ENCODE measurements around the gene CD163L1. TPM values are rescaled to one million over a fixed set of nuclear protein-coding genes. Genes with fewer than 3 reads are reported as not detected.
"Not testable (repeated sequence)": the region's sequence is repeated elsewhere in the genome, so short reads cannot be mapped to it uniquely, and the experiment has no call there.

The CD163L1 gene
- total RNA-seq, 1 donor from 2014 or later: 3.0 TPM

- DNase-seq (ENCODE audit: missing footprints) (no peak), ATAC-seq (no peak)
- intact Hi-C loops (cut with DNase I): no loop called here
Observed at GRCh38 chr12:7346551-7347225, 97.3 kb downstream of the CD163L1 start.

DNA sequence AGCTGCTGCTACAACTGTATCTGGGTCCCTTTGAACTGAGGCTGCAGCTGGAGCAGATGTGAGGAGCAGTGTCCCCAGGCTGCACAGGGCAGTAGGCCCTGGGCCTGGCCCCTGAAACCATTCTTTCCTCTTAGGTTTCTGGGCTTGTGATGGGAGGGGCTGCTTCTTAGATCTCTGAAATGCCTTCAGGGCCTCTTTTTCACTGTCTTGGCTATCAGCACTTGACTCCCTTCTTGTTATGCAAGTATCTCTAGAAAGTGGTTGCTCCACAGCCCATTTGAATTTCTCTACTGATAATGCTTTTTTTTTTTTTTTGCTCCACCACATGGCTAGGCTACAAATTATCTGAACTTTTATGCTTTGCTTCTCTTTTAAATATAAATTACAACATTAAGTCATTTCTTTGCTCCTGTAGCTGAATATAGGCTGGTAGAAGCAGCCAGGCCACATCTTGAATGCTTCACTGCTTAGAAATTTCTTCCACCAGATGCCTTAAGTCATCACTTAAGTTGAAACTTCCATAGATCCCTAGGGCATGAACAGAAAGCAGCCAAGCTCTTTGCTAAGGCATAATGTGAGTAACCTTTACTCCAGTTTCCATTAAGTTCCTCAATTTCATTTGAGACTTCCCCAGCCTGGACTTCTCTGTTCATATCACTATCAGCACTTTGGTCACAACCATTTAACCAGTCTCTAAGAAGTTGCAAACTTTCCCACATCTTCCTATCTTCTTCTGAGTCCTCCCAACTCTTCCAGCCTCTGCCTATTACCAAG is 98.9 kb downstream of the CD163L1 start:
- intact Hi-C loops (cut with DNase I): no loop called here
- ATAC-seq: no peak
- DNase-seq (ENCODE audit: missing footprints): no peak

DNA sequence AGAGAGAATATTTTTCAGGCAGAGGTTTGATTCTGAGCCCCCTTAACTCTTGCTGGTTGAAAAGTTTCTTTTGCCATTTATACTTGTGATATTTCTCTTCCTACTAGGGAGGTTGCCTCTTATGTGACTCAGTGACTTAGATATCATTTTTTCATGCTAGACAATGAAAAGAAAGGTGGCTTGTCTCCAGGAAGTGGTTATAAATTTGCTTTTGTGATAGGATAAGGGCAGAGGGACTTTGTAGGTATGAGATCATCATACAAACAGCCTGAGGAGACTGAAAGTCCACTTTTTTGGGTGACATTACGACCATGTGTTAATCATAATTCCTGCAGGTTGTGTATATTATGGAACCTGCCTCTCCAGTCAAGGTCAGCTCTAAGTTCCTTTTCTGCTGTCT is 104.3 kb downstream of the CD163L1 start:
- intact Hi-C loops (cut with DNase I): no loop called here
- DNase-seq (ENCODE audit: missing footprints) (no peak), ATAC-seq (no peak)

DNA sequence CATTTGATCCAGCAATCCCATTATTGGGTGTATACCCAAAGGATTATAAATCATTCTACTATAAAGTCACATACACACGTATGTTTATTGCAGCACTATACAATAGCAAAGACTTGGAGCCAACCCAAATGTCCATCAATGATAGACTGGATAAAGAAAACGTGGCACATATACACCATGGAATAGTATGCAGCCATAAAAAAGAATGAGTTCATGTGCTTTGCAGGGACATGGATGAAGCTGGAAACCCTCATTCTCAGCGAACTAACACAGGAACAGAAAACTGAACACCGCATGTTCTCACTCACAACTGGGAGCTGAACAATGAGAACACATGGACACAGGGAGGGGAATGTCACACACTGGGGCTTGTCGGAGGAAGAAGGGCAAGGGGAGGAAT is 106.2 kb downstream of the CD163L1 start:
- DNase-seq (ENCODE audit: missing footprints); ATAC-seq; intact Hi-C loops (cut with DNase I): not testable (repeated sequence)

- intact Hi-C loops (cut with DNase I): no loop called here
- no peak for ATAC-seq
- DNase-seq (ENCODE audit: missing footprints): no peak
Observed at GRCh38 chr12:7327918-7328317, 116.0 kb downstream of the CD163L1 start.

DNA sequence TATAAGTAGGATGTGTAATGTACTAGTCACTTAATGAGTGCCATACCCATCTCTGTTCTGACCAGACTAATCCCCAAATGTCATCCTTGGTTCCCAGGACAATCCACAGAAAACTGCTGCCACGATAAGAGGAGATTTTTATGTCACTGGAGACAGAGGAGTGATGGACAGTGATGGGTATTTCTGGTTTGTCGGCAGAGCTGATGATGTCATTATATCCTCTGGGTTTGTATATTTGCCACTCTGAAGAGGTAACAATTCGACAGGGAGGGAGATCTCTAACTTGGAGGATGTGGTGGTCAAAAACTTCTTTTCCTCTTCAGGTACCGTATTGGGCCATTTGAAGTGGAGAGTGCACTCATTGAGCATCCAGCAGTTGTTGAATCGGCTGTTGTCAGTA is 119.8 kb downstream of the CD163L1 start:
- intact Hi-C loops (cut with DNase I): no loop called here
- no peak for DNase-seq (ENCODE audit: missing footprints)
- no peak for ATAC-seq

- DNase-seq (ENCODE audit: missing footprints): no peak
- intact Hi-C loops (cut with DNase I): no loop called here
- no peak for ATAC-seq
Observed at GRCh38 chr12:7322599-7322998, 121.4 kb downstream of the CD163L1 start.

- intact Hi-C loops (cut with DNase I): no loop called here
- DNase-seq (ENCODE audit: missing footprints) (no peak), ATAC-seq (no peak)
Observed at GRCh38 chr12:7321624-7322023, 122.3 kb downstream of the CD163L1 start.

DNA sequence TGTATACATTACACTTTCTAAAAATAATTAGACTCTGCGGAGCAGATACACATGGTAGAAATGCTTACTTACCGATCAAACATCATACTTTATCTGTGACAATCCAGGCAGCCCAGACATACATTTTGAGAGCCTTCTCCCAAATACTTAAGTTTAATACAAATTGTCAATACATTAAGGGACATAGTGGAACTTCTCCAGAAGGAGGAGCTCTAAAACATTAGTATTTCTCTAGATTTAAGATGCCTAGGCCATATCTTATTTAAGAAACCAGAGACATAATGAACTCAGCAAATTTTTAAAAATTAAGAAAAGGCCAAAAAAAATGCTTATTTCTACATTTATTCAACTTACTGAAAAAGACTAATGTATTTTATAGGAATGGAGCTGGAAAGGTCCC is 124.0 kb downstream of the CD163L1 start:
- ATAC-seq: no peak
- no peak for DNase-seq (ENCODE audit: missing footprints)
- intact Hi-C loops (cut with DNase I): no loop called here

- DNase-seq (ENCODE audit: missing footprints) (no peak), ATAC-seq (no peak)
- intact Hi-C loops (cut with DNase I): no loop called here
Observed at GRCh38 chr12:7310070-7310469, 133.9 kb downstream of the CD163L1 start.

Other genes with a start within 250 kb of the CD163L1 start
- not detected for gene ACSM4, start 140.1 kb downstream of the CD163L1 start, total RNA-seq
- gene CD163, start 59.6 kb upstream of the CD163L1 start, total RNA-seq: 97.5 TPM
- gene APOBEC1, start 221.8 kb upstream of the CD163L1 start, total RNA-seq: not detected